ENCODE results near the gene KIAA1217.
A peak's percentile ranks its signal among the peaks of the same experiment; 100 is the strongest.
"Not testable (repeated sequence)": the region's sequence is repeated elsewhere in the genome, so short reads cannot be mapped to it uniquely, and the experiment has no call there.

Gene KIAA1217

DNA sequence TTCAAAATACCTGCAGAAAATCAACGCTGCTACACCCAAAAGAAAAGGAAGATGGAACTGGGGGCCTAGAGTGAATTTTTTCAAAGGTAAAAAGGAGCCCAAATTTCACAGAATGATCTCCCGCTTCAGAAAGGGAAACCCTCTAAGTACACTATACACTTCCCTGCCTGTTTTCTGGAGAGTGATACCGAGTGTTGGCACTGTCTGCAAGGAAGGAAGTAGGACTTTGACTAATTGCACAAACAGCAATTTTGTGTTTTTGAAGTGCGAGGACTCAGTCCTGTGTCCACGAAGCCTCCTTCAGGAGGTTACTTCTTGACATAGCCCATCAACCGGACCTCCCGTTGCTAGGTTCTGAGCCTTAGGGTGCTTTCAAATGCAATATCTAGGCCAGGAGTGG is 106.3 kb downstream of the KIAA1217 start:
- TF ChIP-seq, protein P1, sequence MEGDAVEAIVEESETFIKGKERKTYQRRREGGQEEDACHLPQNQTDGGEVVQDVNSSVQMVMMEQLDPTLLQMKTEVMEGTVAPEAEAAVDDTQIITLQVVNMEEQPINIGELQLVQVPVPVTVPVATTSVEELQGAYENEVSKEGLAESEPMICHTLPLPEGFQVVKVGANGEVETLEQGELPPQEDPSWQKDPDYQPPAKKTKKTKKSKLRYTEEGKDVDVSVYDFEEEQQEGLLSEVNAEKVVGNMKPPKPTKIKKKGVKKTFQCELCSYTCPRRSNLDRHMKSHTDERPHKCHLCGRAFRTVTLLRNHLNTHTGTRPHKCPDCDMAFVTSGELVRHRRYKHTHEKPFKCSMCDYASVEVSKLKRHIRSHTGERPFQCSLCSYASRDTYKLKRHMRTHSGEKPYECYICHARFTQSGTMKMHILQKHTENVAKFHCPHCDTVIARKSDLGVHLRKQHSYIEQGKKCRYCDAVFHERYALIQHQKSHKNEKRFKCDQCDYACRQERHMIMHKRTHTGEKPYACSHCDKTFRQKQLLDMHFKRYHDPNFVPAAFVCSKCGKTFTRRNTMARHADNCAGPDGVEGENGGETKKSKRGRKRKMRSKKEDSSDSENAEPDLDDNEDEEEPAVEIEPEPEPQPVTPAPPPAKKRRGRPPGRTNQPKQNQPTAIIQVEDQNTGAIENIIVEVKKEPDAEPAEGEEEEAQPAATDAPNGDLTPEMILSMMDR (conservative IDR thresholded peaks at IDR 0.05), result no peak
- no peak overlapping the region for H3K27ac ChIP-seq

DNA sequence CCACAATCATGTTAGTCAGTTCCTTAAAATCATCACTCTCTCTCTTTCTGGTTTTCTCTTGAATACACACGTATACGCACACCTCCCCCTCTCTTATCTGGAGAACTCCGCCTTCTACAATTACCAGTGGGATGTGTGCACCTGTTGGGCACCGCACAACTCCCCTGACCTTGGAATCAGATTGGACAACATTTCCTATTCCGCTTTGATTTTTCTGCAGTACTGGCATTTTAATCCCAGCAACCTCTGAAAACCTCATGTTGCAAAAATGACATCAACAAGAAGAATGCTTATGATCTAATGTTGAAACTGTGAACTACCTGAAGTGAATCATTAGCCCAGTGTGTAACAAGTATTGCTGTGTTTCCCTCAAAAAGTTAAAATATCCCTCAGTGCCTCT is 109.6 kb downstream of the KIAA1217 start:
- H3K27ac ChIP-seq, result no peak overlapping the region; the same call in 1 of the 2 replicates
- TF ChIP-seq, protein P1 (conservative IDR thresholded peaks at IDR 0.05), result no peak

DNA sequence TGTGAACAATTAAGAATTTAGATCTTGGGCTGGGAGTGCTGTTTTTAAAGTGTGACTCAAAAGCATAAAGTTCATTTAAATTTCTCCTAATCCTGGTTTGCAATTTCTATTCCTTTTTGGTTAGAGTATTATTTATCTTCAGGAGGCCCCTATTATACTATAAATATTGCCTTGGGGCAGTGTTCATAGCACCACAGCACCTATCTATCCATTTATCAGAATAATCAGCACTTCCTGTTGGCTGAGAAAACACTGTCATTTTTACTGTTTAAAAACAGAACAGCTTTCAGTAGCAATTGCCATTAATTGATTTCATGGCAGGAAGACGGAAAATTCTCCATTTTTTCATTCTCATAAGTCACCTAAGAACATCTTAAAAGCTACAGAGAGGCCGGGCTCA is 111.4 kb downstream of the KIAA1217 start:
- TF ChIP-seq, protein P1 (conservative IDR thresholded peaks at IDR 0.05), result no peak

DNA sequence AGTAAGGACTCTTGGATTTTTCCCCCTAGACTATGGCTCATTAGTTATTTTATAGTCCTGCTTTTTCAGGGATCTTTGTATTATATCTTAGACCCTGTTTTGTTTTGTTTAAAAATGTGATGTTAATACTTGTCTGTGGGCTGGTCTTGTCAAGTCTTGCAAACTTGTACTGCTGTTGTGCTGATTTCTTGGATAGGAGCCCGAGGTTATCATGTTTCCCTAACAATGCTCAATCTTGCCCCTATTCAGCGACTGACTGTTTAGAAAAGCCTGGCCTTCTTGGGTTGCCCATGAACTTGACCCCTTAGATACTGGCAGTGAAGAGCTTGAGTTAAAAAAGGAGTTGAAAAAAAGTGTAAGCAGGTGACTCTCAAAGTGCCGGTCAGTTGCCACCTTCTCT is 115.7 kb downstream of the KIAA1217 start:
- TF ChIP-seq, protein P1 (conservative IDR thresholded peaks at IDR 0.05), result no peak
- H3K27ac ChIP-seq, result no peak overlapping the region

More for the DNA sequence above, 111.4 kb downstream of the KIAA1217 start:
- peak overlapping the region; percentile 65 for H3K27ac ChIP-seq

DNA sequence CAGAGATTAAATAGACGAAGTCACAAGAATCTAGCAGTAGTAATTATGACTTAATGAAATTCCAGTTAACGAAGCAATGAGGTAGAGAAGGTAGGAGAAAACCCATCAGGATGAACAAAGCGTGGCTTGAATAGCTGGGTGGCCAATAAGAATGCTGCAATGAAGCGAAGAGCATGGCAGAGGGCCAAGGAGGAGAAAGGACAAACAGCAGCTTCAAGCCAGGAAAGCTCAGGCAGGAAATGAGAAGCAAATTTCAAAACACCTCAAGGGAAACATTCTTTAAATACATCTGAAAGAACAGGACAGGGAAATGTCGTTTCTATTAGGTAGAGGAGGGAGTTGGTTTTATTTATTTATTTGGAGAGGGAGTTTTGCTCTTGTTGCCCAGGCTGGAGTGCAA is 122.5 kb downstream of the KIAA1217 start:
- TF ChIP-seq, protein P1 (conservative IDR thresholded peaks at IDR 0.05), result no peak
- H3K27ac ChIP-seq, result peak overlapping the region; percentile 58

DNA sequence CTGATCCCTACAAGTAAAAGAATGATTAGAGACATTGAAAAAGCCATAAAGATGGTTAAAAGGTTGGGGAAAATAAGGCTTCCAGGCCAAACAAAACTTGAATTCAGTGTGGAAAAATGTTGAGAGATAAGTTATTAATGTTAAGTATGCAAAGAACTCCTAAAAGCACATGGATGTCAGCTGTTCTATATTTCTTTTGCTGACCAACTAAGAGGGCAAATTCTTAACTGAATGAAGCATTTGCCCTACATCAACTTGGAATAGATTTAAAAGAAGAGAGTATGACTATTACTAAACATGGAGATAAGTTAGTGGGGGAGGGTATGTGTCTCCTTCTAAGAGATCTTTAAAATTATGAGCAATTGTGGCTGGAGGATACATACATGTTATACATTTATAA is 124.8 kb downstream of the KIAA1217 start:
- H3K27ac ChIP-seq, result no peak overlapping the region
- TF ChIP-seq, protein P1 (conservative IDR thresholded peaks at IDR 0.05), result no peak

DNA sequence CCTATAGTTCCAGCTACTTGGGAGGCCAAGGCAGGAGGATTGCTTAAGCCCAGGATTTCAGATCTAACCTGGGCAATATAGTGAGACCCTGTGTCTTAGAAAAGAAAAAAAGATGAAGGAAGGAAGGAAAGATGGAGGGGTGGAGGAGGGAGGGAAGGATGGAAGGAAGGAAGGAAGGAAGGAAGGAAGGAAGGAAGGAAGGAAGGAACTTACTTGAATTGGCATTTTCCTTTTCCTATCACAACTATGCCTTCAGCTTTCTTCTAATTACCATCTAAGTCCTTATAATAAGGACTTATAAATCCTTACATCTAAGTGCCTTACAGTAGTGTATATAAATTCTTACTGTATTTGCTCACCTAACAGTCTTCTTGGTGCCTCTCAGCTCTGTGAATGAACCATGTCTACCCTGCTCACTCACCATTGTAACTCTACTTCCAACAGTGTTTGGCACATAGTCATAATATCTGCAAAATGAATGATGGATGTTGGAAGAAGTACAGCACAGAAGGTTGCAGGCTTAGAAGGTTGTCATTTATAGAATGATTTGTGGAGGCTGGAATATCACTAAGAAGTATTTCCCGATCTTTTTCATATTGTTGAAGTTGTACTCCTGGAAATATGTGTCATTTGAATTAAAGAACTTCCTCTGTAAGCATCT is 125.5 kb downstream of the KIAA1217 start:
- TF ChIP-seq, protein P1 (conservative IDR thresholded peaks at IDR 0.05), result no peak

DNA sequence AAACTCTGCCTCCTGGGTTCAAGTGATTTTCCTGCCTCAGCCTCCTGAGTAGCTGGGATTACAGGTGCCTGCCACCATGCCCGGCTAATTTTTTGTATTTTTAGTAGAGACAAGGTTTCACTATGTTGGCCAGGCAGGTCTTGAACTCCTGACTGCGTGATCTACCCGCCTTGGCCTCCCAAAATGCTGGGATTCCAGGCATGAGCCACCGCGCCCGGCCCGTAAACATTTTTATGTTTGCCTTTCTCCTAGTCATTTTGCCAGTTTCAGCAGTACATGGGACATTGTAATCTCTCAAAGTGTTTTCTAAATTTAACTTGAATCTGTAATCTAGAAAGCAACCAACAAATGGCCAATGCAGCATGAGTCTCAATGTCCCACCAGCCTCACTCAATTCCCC is 128.8 kb downstream of the KIAA1217 start:
- H3K27ac ChIP-seq, result not testable (repeated sequence)

More for the DNA sequence above, 125.5 kb downstream of the KIAA1217 start:
- no peak overlapping the region for H3K27ac ChIP-seq

All from VCaP (cell line).